Ishikawa (cell line): Measurements from ENCODE around the gene EGR1.

Experiments
- CEBPB ChIP-seq: IDR thresholded peaks from 2 replicates; pipeline ENCODE4 v1.6.1; 2012
- CREB1 ChIP-seq: IDR thresholded peaks from 2 replicates; pipeline ENCODE4 v1.6.1; 2012; ENCODE audit warnings: low read depth
- EGR1 ChIP-seq: IDR thresholded peaks from 2 replicates; pipeline ENCODE4 v1.6.1; 2012
- EP300 ChIP-seq: IDR thresholded peaks from 2 replicates; pipeline ENCODE4 v1.6.1; 2012; ENCODE audit warnings: borderline replicate concordance
- FOXM1 ChIP-seq: IDR thresholded peaks from 2 replicates; pipeline ENCODE4 v1.6.1; 2012; ENCODE audit warnings: low read depth, borderline replicate concordance
- RAD21 ChIP-seq: IDR thresholded peaks from 2 replicates; pipeline ENCODE4 v1.6.1; 2012; ENCODE audit warnings: low read depth
- REST ChIP-seq: IDR thresholded peaks from 2 replicates; pipeline ENCODE4 v1.6.1; 2012; ENCODE audit warnings: low read depth, mild to moderate bottlenecking
- TAF1 ChIP-seq: IDR thresholded peaks from 2 replicates; pipeline ENCODE4 v1.6.1; 2012; ENCODE audit warnings: low read depth, mild to moderate bottlenecking
- TCF12 ChIP-seq: IDR thresholded peaks from 2 replicates; pipeline ENCODE4 v1.6.1; 2012; ENCODE audit warnings: low read depth
- TEAD4 ChIP-seq: IDR thresholded peaks from 2 replicates; pipeline ENCODE4 v1.6.1; 2012
- YY1 ChIP-seq: IDR thresholded peaks from 2 replicates; pipeline ENCODE4 v1.6.1; 2012; ENCODE audit warnings: low read depth
- ZBTB7A ChIP-seq: IDR thresholded peaks from 2 replicates; pipeline ENCODE4 v1.6.1; 2012; ENCODE audit warnings: low read depth
- TF ChIP-seq, protein P1 (sequence below): IDR thresholded peaks from 2 replicates; pipeline ENCODE4 v1.6.1; 2012
- TF ChIP-seq, protein P2 (sequence below): IDR thresholded peaks from 2 replicates; pipeline ENCODE4 v1.6.1; 2012

- TF ChIP-seq EP300 (no peak), RAD21 (no peak), REST (no peak), EGR1 (no peak), CREB1 (no peak), TAF1 (no peak), FOXM1 (no peak), YY1 (no peak), TEAD4 (no peak), CEBPB (no peak), ZBTB7A (no peak), TCF12 (no peak)
- TF ChIP-seq, protein P1, sequence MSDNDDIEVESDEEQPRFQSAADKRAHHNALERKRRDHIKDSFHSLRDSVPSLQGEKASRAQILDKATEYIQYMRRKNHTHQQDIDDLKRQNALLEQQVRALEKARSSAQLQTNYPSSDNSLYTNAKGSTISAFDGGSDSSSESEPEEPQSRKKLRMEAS, result no peak
- TF ChIP-seq, protein P2, sequence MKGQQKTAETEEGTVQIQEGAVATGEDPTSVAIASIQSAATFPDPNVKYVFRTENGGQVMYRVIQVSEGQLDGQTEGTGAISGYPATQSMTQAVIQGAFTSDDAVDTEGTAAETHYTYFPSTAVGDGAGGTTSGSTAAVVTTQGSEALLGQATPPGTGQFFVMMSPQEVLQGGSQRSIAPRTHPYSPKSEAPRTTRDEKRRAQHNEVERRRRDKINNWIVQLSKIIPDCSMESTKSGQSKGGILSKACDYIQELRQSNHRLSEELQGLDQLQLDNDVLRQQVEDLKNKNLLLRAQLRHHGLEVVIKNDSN, result no peak
Observed at GRCh38 chr5:138418444-138418843, 46.8 kb upstream of the EGR1 start.
